COLO829 (cell line): ENCODE results near the gene APOBEC4.
"Not testable (repeated sequence)": the region's sequence is repeated elsewhere in the genome, so short reads cannot be mapped to it uniquely, and the experiment has no call there.

Source experiments
- DNase-seq: peaks from one replicate; pipeline ENCODE4 v3.0.0; 2012; ENCODE audit warnings: low spot score

Gene APOBEC4, protein sequence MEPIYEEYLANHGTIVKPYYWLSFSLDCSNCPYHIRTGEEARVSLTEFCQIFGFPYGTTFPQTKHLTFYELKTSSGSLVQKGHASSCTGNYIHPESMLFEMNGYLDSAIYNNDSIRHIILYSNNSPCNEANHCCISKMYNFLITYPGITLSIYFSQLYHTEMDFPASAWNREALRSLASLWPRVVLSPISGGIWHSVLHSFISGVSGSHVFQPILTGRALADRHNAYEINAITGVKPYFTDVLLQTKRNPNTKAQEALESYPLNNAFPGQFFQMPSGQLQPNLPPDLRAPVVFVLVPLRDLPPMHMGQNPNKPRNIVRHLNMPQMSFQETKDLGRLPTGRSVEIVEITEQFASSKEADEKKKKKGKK

GRCh38 chr1:183652547-183653461, at the start of gene APOBEC4:
TSS of gene APOBEC4 (minus strand) at chr1:183653316. CDS start at chr1:183648781, 4,535 bp downstream.
- no peak for DNase-seq

DNA sequence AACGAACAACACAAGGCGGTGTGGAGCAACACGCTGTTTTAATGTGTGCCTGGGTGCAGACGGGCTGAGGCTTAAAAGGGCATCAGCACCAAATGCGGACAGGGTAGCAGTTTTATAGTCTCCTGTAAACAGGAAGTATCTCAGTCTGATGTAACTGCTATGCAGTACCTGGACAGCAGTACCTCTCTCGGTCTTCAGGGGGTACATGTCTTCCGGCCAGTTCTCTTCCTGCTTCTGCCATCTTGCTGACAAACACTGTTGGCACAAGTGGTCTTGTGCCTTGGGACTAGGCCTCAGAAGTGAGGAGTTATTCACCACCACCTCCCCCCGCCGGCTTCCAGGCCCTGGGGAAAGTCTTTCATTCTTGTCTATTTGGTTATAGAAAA, 49.7 kb upstream of the APOBEC4 start:
- DNase-seq = no peak

DNA sequence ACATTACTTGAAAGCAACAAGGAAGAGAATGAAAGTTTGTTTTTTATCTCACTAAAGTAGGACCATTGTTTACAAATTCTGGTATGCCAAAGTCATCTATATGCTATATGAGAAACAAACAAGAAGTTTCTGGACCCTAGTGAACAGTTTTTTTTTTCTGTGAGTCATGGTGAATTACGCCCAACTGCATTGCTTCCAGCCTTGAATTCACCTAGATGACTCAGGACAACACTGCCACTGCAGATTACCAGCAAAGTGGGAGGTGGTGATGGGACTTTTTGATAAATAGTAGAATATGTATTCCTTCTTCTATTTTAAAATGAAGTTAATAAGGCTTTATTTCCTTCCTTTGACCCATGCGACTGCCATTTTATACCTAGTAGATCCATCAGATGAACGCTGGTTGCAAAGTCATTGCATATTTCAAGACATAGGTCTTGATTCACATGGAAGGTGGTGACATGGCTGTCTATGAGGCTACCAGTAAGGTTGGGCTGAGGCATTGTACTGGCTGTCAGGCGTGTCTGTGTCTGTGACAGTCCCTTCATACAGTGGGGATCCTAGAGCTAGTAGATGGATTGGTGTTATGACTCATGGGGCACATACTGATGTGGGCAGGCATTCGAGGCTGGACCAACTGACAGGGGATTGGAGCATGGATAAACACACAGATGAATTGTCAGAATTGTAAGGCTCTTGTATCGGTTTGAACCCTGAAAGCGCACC, 49.1 kb upstream of the APOBEC4 start:
- DNase-seq = no peak

- no peak for DNase-seq
Observed at GRCh38 chr1:183699616-183700160, 46.6 kb upstream of the APOBEC4 start.

DNA sequence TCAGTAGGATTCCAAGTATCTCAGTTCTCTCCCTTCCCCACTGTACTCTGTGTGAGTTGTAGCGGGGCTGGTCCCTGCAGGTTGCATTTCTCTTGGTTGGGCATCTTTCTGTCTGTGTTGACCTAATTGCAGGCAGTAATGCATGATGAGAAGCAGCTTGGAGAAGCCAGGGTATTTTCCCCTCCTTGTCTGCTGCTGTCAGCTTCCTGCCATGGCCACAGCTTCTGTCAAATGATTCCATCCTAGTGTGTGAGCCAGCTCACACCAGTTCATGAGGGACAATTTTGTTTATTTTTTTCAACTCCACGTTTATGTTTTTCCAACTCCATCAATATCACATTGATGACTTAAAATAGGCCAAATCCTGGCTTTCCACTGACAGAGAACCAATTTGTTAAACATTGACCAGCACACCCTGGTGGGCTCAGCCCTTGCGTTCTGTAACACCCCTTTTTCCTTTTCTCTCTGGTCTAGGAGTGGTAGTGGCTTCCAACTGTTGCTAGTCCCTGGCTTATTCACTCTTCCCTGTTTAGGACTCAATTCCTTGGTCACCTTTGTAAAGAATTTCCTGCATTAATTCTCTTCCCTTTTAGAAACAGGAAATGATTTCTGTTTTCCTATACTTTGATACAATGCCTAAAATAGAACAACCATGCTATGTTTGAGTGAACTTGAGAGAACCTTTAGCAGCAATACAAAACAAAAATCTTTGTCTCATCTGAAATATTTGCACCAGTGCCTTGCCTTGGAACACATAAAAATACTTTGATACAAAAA, 44.9 kb upstream of the APOBEC4 start:
- DNase-seq = no peak

DNA sequence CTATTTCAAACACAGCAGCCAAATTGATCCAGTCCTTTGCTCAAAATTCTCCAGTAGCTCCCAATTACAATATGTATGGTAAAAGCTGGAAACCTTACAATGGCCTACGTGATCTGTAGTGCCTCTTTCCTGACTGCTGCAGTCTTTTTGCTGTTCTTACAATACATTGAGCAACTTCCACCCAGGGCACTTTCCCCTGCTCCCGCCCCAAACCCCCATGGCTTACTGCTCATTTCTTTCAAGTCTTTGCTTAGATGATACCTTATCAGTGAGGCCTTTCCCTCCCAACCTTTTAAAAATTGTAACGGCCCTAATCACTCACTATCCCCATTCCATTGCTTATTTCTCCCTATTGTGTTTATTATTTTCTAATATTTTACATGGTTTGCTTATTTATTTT, 43.9 kb upstream of the APOBEC4 start:
- no peak for DNase-seq

- no peak for DNase-seq
Observed at GRCh38 chr1:183694755-183695154, 41.6 kb upstream of the APOBEC4 start.

- no peak for DNase-seq
Observed at GRCh38 chr1:183694066-183694465, 41.0 kb upstream of the APOBEC4 start.

DNA sequence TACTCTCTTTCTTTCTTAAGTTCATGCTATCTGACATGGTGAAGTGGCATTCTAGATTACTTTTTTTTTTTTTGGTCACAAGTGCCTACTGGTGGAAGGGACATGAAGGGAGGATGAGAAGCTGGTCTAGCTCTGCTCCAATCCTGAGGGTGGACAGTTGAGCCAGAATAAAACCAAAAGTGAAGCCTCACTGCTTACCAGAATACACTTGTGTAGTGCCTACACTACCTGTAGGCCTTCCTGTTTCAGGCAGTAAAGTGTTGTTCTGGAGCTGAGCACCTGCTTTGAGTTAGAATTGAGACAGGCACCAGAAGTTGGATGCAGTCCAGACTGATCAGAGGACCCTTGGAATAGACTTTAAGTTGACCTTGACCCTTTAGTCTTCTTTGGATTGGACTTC, 40.4 kb upstream of the APOBEC4 start:
- no peak for DNase-seq

- no peak for DNase-seq
Observed at GRCh38 chr1:183689762-183690204, 36.7 kb upstream of the APOBEC4 start.

DNA sequence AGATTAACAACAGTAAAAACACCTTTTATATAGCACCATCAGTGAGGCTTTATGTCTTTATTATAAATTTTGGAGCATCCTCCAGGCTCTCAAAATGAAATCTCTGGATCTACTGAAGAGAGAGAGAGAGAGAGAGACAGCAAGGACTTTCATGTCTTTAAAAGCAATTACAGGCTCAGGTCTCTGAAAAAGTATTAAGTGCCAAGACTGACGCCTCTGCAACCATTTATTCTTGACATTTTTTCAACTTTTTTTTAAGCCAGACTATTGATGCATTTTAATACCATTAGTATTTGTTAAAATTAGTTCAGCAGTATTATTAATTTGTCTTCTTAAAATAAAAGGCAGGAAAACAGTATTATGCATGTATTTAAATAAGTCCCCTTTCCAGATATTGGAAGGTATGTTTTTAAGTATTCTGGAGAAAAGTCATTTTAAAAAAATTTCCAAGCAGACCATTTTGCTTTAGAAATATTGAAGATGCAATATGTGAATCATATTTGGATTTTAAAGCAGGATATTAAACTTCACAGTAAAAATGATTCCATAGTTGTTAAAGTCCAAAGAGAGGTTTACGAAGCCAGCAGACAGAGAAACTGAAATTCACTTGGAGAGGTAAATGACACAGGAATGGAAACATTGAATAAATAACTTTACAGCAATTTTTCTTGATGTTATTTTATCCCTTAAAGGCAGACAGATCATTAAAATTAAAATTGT, 35.4 kb upstream of the APOBEC4 start:
- no peak for DNase-seq

DNA sequence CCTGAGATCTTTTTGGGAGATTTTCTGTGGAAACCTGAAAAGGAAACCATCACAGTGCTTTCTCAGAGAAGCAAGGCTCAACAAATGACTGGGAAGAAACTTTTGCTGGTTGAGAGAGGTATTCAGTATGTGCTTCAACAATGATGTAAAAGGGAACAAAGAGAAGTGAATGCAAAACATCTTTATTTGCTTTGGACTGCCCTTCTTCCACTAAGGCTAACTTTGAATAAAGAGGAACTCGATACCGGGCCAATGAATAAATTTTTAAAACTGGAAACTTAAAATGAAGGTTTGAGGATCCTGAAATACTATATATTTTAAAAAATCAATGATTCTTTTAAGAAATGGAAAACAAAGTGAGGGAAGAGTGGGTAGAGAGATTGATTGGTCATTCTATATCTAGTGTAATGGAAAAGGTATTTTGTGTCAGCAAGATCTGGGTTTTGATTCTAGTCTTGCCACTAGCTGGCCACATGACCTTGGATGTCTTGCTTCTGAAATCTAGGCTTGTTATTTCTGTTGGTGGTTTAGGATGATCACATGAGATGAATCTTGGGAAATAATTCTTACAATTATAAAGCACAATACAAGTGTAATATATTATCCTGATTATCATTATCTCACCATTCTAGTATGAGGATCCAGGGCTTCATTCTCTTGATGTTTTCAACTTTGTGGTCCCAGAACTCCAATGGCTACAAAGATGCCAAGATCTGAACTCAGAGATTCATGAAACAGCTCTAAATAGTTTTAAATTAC, 34.6 kb upstream of the APOBEC4 start:
- DNase-seq = no peak

DNA sequence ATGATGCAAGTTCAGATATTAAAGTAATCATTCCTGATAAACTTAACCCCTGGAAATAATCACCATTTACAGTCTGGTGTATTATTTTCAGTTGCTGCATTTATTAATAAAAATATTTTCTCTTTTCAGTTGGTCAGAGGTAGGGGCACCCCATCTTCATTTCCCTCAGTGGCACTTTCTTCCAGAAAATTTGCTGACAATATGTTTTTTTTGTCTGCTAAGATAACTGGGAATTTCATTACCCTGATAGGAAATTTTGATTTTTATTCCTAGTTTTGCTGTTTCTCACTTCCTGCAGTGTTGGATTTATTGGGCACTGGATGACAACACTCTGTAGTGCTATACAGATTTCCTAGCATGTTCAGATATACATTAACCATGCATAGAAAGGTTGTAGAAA, 33.1 kb upstream of the APOBEC4 start:
- no peak for DNase-seq

GRCh38 chr1:183685112-183685713, 32.1 kb upstream of the APOBEC4 start:
- peak; percentile 87 for DNase-seq

DNA sequence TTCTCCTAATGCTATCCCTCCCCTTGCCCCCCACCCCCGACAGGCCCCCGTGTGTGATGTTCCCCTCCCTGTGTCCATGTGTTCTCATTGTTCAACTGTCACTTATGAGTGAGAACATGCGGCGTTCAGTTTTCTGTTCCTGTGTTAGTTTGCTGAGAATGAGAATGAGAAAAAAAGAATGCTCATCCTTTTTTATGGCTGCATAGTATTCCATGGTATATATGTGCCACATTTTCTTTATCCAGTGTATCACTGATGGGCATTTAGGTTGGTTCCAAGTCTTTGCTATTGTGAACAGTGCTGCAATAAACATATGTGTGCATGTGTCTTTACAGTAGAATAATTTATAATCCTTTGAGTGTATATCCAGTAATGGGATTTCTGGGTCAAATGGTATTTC, 26.2 kb upstream of the APOBEC4 start:
- DNase-seq = not testable (repeated sequence)

DNA sequence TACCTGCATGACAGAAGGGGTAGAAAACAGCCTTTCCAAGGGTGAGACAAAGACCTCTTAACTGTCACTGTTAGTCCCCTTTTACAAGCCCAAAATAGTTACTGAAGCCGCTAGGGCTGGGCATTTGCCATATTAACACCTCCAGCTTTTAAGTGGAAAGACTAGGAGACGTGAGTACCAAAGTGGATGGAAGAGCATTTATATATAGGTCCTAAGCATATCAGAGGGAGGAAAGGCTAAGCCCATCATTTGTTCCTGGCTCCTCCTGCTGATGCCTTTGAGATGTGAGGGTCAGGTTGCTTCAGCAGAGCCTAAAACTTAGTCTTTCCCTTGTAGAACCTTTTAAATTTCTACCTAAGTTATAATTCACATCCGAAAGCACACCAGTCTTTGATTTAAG, 25.7 kb upstream of the APOBEC4 start:
- no peak for DNase-seq

DNA sequence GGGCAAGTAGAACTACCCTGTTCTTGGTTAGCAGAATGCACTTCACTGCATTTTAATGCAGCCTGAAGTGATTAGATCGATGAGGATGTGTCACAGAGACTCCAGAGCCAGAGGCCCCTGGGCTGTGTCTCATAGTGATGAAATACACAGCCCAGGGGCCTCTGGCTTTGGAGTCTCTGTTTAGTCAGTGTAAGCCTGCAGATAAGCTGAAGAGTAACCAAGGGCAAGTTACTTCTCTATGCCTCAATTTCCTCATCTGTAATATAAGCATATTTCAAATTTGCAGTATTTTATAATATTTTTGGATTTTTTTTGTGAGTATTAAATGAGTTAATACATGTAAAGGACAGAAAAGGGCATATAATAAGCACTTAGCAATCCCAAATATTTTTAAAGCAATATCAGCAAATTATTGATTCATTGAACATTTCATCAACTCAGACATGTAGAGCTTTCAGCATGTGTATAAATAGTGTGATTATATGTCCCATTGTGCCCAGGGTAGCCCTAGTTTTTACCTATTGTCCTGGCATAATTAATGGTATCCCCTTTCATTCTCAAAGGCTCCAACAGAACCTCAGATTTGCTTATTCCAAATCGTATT, 23.6 kb upstream of the APOBEC4 start:
- DNase-seq = no peak

DNA sequence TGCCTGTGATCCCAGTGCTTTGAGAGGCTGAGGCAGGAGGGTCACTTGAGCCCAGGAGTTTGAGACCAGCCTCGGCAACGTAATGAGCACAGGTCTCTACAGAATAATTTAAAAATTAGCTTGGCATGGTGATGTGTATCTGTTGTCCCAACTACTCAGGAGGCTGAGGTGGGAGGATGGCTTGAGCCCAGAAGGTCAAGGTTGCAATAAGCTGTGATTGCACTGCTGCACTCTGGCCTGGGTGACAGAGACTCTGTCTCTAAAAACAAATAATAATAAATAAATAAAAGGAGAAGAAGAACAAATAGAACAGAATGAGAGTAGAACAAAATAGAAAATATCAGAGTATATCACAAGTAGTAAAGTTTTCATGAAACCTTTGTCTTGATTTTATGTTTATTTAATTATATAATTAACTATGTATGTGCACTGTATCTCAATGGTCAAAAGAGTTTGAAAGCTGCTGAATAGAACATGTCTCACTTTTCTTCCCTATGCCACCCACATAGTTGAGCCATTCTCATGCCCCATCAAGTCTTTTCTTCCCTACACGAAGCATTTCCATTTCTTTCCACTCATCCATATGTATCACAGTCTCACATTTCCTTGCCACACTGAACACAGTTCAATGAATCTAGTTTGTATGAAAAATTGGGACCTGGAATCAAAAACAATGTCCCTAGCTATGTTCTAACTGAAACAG, 22.9 kb upstream of the APOBEC4 start:
- no peak for DNase-seq
